ENCODE results near the gene METAP1. TPM values are rescaled to one million over a fixed set of nuclear protein-coding genes. Genes with fewer than 3 reads are reported as not detected.

Gene METAP1
- polyA plus RNA-seq, 2 of the 4 experiments (the other 2 are of a cell fraction): 68.2 to 106 TPM

- DNase-seq (ENCODE audit: low read depth in 1 of 2, low spot score in 1 of 2) (no peak), ATAC-seq (no peak), FAIRE-seq (no peak)
- no peaks in the 10 kb centered on the region for H3K9me3 ChIP-seq
- H3K4me2 ChIP-seq: peak overlapping the region; percentile 82
- POLR2A ChIA-PET: no interaction called here
- H3K4me1 ChIP-seq: peaks cover 25% of the 10 kb centered on the region; the same call in 2 of the 3 replicates
- TF ChIP-seq NPAS2 (CRISPR knock-in tag; IDR thresholded peaks at IDR 0.05; ENCODE audit: borderline replicate concordance) (no peak), ESRRA (IDR thresholded peaks at IDR 0.05; ENCODE audit: borderline replicate concordance, low read length) (no peak), POLR2AphosphoS2 (conservative IDR thresholded peaks at IDR 0.05; ENCODE audit: low read length) (no peak), CHD4 (IDR thresholded peaks at IDR 0.05; ENCODE audit: borderline replicate concordance) (no peak), E2F6 (IDR thresholded peaks at IDR 0.05; ENCODE audit: borderline replicate concordance, low read depth) (no peak), FOSB (CRISPR knock-in tag; IDR thresholded peaks at IDR 0.05) (no peak), ELK1 (IDR thresholded peaks at IDR 0.05; ENCODE audit: low read depth, low read length) (no peak), RFX5 (IDR thresholded peaks at IDR 0.05) (no peak), CBX2 (IDR thresholded peaks at IDR 0.05; ENCODE audit: borderline replicate concordance, low read depth) (no peak), RARB (CRISPR knock-in tag; IDR thresholded peaks at IDR 0.05) (no peak), RCOR1 (IDR thresholded peaks at IDR 0.05; ENCODE audit: low read depth, low read length) (no peak)
- 61% methylated on average over 6 of the region's 6 CpGs for WGBS (ENCODE audit: missing lambda C conversion rate)
- CTCF ChIA-PET: interaction anchor here (1.1 to 5.3 kb wide), 2 partner anchors 9 to 60 kb away, joined by 4 to 79 read pairs; no protein-coding TSS in a partner anchor
- peak overlapping the region; percentile 91; the same call in 2 of the 3 replicates for H3K4me3 ChIP-seq
- H3K27ac ChIP-seq: no peak overlapping the region
Observed at GRCh38 chr4:98997166-98997565, 1.6 kb downstream of the METAP1 start.

- Histone ChIP-seq H3K27ac (no peak overlapping the region), H3K4me1 (peaks cover 30% of the 10 kb centered on the region; the same call in 2 of the 3 replicates), H3K9me3 (no peaks in the 10 kb centered on the region), H3K4me2 (no peak overlapping the region), H3K4me3 (no peak overlapping the region)
- FAIRE-seq (no peak), DNase-seq (ENCODE audit: low read depth in 1 of 2, low spot score in 1 of 2) (no peak), ATAC-seq (no peak)
- WGBS (ENCODE audit: missing lambda C conversion rate): 98% methylated on average over 7 of the region's 7 CpGs
- no peak for TF ChIP-seq CHD4 (IDR thresholded peaks at IDR 0.05; ENCODE audit: borderline replicate concordance)
- TF ChIP-seq SMC3 (IDR thresholded peaks at IDR 0.05): no peak
- no peak for TF ChIP-seq POLR2A (IDR thresholded peaks at IDR 0.05; ENCODE audit: low read length)
- TF ChIP-seq KDM1A (IDR thresholded peaks at IDR 0.05; ENCODE audit: low read depth): no peak
- TF ChIP-seq ZNF302 (CRISPR knock-in tag; IDR thresholded peaks at IDR 0.05): no peak
- TF ChIP-seq EHF (CRISPR knock-in tag; IDR thresholded peaks at IDR 0.05): no peak
- no peak for TF ChIP-seq MYC (IDR thresholded peaks at IDR 0.05; ENCODE audit: borderline replicate concordance, low read length)
- no peak for TF ChIP-seq HES2 (IDR thresholded peaks at IDR 0.05)
- TF ChIP-seq CBX8 (IDR thresholded peaks at IDR 0.05): no peak
- TF ChIP-seq RNF2 (IDR thresholded peaks at IDR 0.05; ENCODE audit: borderline replicate concordance, low read depth): no peak
- TF ChIP-seq REST (IDR thresholded peaks at IDR 0.05): no peak
- TF ChIP-seq HOXB13 (CRISPR knock-in tag; IDR thresholded peaks at IDR 0.05; ENCODE audit: low read depth): no peak
- TF ChIP-seq CTCF (IDR thresholded peaks at IDR 0.05): no peak
- TF ChIP-seq HOXB5 (CRISPR knock-in tag; IDR thresholded peaks at IDR 0.05): no peak
- ChIA-PET CTCF (interaction anchor here (0.6 to 0.7 kb wide), 2 partner anchors 50 to 529 kb away, joined by 3 to 4 read pairs; no protein-coding TSS in a partner anchor), POLR2A (no interaction called here)
Observed at GRCh38 chr4:98998551-98998950, 3.0 kb downstream of the METAP1 start.

All from A549 (cell line).